ENCODE measurements around the gene TMPRSS3. TPM values are rescaled to one million over a fixed set of nuclear protein-coding genes. Genes with fewer than 3 reads are reported as not detected.

The TMPRSS3 gene
- total RNA-seq, 2 donors from 2014 or later, result not detected

DNA sequence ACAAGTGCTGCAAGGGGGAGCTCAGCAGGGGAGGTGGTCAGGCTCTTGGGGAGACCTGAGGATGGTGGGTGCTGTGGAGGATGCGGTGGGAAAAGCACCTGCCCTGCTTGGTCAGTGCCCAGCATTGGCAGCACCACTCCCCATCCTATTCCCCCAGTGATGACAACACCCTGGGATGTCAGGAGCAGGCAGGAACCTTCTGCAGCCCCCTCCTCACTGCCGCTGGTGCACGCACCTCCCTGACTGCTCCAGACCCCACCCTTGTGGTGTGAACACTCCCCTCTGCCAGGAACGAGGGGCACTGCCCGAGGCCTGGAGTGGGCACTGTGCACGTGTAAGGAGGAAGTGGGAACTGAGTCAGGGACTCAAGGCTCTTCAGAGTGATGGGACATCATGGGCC, 12.5 kb downstream of the TMPRSS3 start:
- TF ChIP-seq, protein P1, sequence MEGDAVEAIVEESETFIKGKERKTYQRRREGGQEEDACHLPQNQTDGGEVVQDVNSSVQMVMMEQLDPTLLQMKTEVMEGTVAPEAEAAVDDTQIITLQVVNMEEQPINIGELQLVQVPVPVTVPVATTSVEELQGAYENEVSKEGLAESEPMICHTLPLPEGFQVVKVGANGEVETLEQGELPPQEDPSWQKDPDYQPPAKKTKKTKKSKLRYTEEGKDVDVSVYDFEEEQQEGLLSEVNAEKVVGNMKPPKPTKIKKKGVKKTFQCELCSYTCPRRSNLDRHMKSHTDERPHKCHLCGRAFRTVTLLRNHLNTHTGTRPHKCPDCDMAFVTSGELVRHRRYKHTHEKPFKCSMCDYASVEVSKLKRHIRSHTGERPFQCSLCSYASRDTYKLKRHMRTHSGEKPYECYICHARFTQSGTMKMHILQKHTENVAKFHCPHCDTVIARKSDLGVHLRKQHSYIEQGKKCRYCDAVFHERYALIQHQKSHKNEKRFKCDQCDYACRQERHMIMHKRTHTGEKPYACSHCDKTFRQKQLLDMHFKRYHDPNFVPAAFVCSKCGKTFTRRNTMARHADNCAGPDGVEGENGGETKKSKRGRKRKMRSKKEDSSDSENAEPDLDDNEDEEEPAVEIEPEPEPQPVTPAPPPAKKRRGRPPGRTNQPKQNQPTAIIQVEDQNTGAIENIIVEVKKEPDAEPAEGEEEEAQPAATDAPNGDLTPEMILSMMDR (conservative IDR thresholded peaks at IDR 0.05), result no peak
- Histone ChIP-seq H3K4me1 (ENCODE audit: control insufficient read depth, insufficient read depth, low read length) (no peaks in the 10 kb centered on the region), H3K4me3 (ENCODE audit: low read length) (no peak overlapping the region), H3K9me3 (ENCODE audit: control insufficient read depth, low read length) (no peaks in the 10 kb centered on the region), H3K9ac (ENCODE audit: extremely low read depth, low read length, poor library complexity, severe bottlenecking) (no peak overlapping the region), H3K27me3 (ENCODE audit: control insufficient read depth, insufficient read depth, low read length, poor library complexity, severe bottlenecking) (no peaks in the 10 kb centered on the region), H3K36me3 (ENCODE audit: control insufficient read depth, insufficient read depth, low read length) (no peaks in the 10 kb centered on the region), H3K27ac (ENCODE audit: low read depth, low read length) (no peak overlapping the region)
- no peaks in the 10 kb centered on the region for H3K36me3 Mint-ChIP-seq (ENCODE audit: low read depth)
- WGBS, 2 experiments (ENCODE audit: insufficient coverage in 1 of 2, insufficient read length in 1 of 2), result 81 to 100% methylated on average over 1 to 5 of the region's 6 CpGs
- H3K9me3 Mint-ChIP-seq, result peaks cover 10% of the 10 kb centered on the region
- peaks cover 7% of the 10 kb centered on the region for H3K27me3 Mint-ChIP-seq (ENCODE audit: insufficient read depth)
- H3K4me1 Mint-ChIP-seq, result no peaks in the 10 kb centered on the region
- H3K27ac Mint-ChIP-seq, result no peak overlapping the region
- no peak overlapping the region for H3K4me3 Mint-ChIP-seq
- no peak for DNase-seq

GRCh38 chr21:42382915-42383314, 12.9 kb downstream of the TMPRSS3 start:
- WGBS, 2 experiments (ENCODE audit: insufficient coverage in 1 of 2, insufficient read length in 1 of 2), result 89 to 96% methylated on average over 6 of the region's 6 CpGs

GRCh38 chr21:42381347-42381984, 14.4 kb downstream of the TMPRSS3 start:
- Histone ChIP-seq H3K27ac (ENCODE audit: low read depth, low read length) (no peak overlapping the region), H3K27me3 (ENCODE audit: control insufficient read depth, insufficient read depth, low read length, poor library complexity, severe bottlenecking) (no peaks in the 10 kb centered on the region), H3K4me1 (ENCODE audit: control insufficient read depth, insufficient read depth, low read length) (no peaks in the 10 kb centered on the region), H3K9me3 (ENCODE audit: control insufficient read depth, low read length) (no peaks in the 10 kb centered on the region), H3K4me3 (ENCODE audit: low read length) (no peak overlapping the region), H3K36me3 (ENCODE audit: control insufficient read depth, insufficient read depth, low read length) (no peaks in the 10 kb centered on the region), H3K9ac (ENCODE audit: extremely low read depth, low read length, poor library complexity, severe bottlenecking) (no peak overlapping the region)
- no peaks in the 10 kb centered on the region for H3K4me1 Mint-ChIP-seq
- DNase-seq, result peak; percentile 82
- peaks cover 8% of the 10 kb centered on the region for H3K27me3 Mint-ChIP-seq (ENCODE audit: insufficient read depth)
- H3K36me3 Mint-ChIP-seq (ENCODE audit: low read depth), result no peaks in the 10 kb centered on the region
- no peak overlapping the region for H3K4me3 Mint-ChIP-seq
- 27 to 50% methylated on average over 1 of the region's 1 CpG for WGBS, 2 experiments (ENCODE audit: insufficient coverage in 1 of 2, insufficient read length in 1 of 2)
- H3K27ac Mint-ChIP-seq, result no peak overlapping the region
- peaks cover 10% of the 10 kb centered on the region for H3K9me3 Mint-ChIP-seq
- TF ChIP-seq, protein P1 (conservative IDR thresholded peaks at IDR 0.05), result peak; percentile 89

More at GRCh38 chr21:42382915-42383314, 12.9 kb downstream of the TMPRSS3 start:
- no peak overlapping the region for H3K9ac ChIP-seq (ENCODE audit: extremely low read depth, low read length, poor library complexity, severe bottlenecking)
- H3K27me3 ChIP-seq (ENCODE audit: control insufficient read depth, insufficient read depth, low read length, poor library complexity, severe bottlenecking), result no peaks in the 10 kb centered on the region
- no peak for DNase-seq
- no peaks in the 10 kb centered on the region for H3K9me3 ChIP-seq (ENCODE audit: control insufficient read depth, low read length)
- no peaks in the 10 kb centered on the region for H3K36me3 ChIP-seq (ENCODE audit: control insufficient read depth, insufficient read depth, low read length)
- Mint-ChIP-seq H3K27ac (no peak overlapping the region), H3K9me3 (peaks cover 10% of the 10 kb centered on the region), H3K36me3 (ENCODE audit: low read depth) (no peaks in the 10 kb centered on the region), H3K4me1 (no peaks in the 10 kb centered on the region), H3K27me3 (ENCODE audit: insufficient read depth) (peaks cover 7% of the 10 kb centered on the region), H3K4me3 (no peak overlapping the region)
- H3K27ac ChIP-seq (ENCODE audit: low read depth, low read length), result no peak overlapping the region
- TF ChIP-seq, protein P1 (conservative IDR thresholded peaks at IDR 0.05), result no peak
- H3K4me3 ChIP-seq (ENCODE audit: low read length), result no peak overlapping the region
- H3K4me1 ChIP-seq (ENCODE audit: control insufficient read depth, insufficient read depth, low read length), result no peaks in the 10 kb centered on the region
